Fibroblast of villous mesenchyme (primary cell): ENCODE results near the gene P4HA2. TPM values are rescaled to one million over a fixed set of nuclear protein-coding genes. Genes with fewer than 3 reads are reported as not detected.

ENCODE experiments used
- DNase-seq: peaks from one replicate; pipeline ENCODE4 v3.0.0-alpha.2; 2010; ENCODE audit warnings: low read depth
- H3K4me3 ChIP-seq: 2 replicates; pipeline ENCODE4 v1.5.1; 2011; ENCODE audit warnings: low read depth, mild to moderate bottlenecking, low read length
- CTCF ChIP-seq: IDR thresholded peaks from 2 replicates; pipeline ENCODE4 v1.5.1; 2012; ENCODE audit warnings: low read depth, mild to moderate bottlenecking, low read length; ENCODE audit not compliant: insufficient read depth
- total RNA-seq: library from RNA; depleted of rRNA; stranded (reverse); fragments of >200 nt; gene quantifications from 2 replicates; pipeline ENCODE4 v1.2.3, GENCODE V29; 2012

Gene P4HA2
- total RNA-seq, 1 donor, result 191 TPM

GRCh38 chr5:132259069-132259851 is 31.6 kb upstream of the P4HA2 start:
- TF ChIP-seq CTCF, result no peak
- peak; percentile 96 for DNase-seq
- peak overlapping the region; percentile 71 for H3K4me3 ChIP-seq

- no peak for TF ChIP-seq CTCF
- peak; percentile 69 for DNase-seq
- H3K4me3 ChIP-seq, result peak overlapping the region; percentile 71
Observed at GRCh38 chr5:132258102-132259068, 30.7 kb upstream of the P4HA2 start.

GRCh38 chr5:132257131-132258101 is 29.8 kb upstream of the P4HA2 start, which contains the start of gene PDLIM4:
PDLIM4 (plus strand) TSS chr5:132257696; CDS start chr5:132257735, 39 bp downstream.
- TF ChIP-seq CTCF, result no peak
- DNase-seq, result peak; percentile 44
- peak within 1 kb of the TSS; percentile 71 for H3K4me3 ChIP-seq

GRCh38 chr5:132256783-132257130 is 29.1 kb upstream of the P4HA2 start:
- no peak for TF ChIP-seq CTCF
- peak overlapping the region; percentile 71 for H3K4me3 ChIP-seq
- no peak for DNase-seq

GRCh38 chr5:132256086-132256782 is 28.6 kb upstream of the P4HA2 start:
- no peak for TF ChIP-seq CTCF
- DNase-seq, result no peak
- H3K4me3 ChIP-seq, result no peak overlapping the region
